ENCODE results near the gene H2BK1. TPM values are rescaled to one million over a fixed set of nuclear protein-coding genes. Genes with fewer than 3 reads are reported as not detected.

H2BK1 gene
- total RNA-seq, 1 donor from 2014 or later = not detected

- Histone ChIP-seq H3K9me3 (no peaks in the 10 kb centered on the region), H3K27ac (peak overlapping the region; percentile 93), H3K27me3 (no peaks in the 10 kb centered on the region), H3K4me3 (peak overlapping the region; percentile 91 to 99), H3K4me1 (peaks cover 7 to 8% of the 10 kb centered on the region in 2 donors), H3K36me3 (peaks cover 35% of the 10 kb centered on the region in 2 donors)
- intact Hi-C loops (cut with DNase I) = loop anchor here (1.0 kb wide), 2 partner anchors 16 to 108 kb away; partner anchors contain the start of gene NUB1
- TF ChIP-seq CTCF (IDR thresholded peaks at IDR 0.05) = no peak
- peak; percentile 56 to 85 for DNase-seq (ENCODE audit: low spot score in 2 of 2)
Measured at GRCh38 chr7:151232917-151233701, 22.8 kb upstream of the H2BK1 start.

DNA sequence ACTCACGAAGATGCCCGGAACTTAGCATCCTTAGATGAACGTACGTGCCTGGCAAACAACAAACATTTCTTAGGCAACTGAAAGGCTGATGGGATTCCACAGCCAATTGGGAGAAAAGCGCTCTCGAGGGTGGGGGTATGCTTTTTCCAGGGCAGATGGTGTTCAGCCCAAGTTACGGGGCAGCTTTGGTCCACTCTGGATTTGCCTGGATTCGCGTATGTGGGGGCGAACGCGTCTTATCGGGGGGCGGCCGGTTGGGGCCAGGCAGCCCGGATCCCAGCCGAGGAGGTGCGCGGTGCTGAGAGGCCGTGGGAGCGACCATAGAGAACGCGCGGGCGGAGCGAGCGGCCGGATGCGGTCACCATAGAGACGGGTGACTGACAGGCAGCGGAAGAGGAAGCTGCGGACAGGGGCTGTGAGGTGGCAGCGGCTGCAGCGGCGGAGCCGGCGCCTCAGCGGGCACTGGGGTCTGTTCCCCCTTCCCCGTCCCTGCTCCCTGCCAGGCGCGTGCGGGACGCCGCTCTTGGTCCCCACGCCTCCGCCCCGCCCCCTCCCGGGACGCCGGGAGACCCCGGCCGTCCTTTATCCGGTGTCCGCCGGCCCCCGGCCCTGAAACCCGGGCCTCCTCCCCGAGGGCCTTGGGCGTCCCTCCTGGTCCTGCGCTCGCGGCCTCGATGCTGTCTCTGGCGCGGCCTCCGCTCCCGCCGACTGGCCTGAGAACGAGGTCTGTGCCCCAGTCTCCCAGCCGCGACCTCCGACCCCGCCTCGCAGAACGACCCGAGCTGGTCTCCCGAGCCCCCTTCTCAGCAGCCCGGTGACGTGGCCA is 22.0 kb upstream of the H2BK1 start, which contains the start of gene CHPF2:
TSS of gene CHPF2 (plus strand) at position 393 of the 826 bp plus-strand sequence. CDS start 1,529 bp downstream, outside the sequence.
- Histone ChIP-seq H3K36me3 (peaks cover 27% of the 10 kb centered on the region in 2 donors), H3K4me1 (peaks cover 7 to 8% of the 10 kb centered on the region in 2 donors), H3K27ac (peak within 1 kb of the TSS; percentile 93), H3K27me3 (no peaks in the 10 kb centered on the region), H3K4me3 (peak within 1 kb of the TSS; percentile 91 to 99), H3K9me3 (no peaks in the 10 kb centered on the region)
- intact Hi-C loops (cut with DNase I) = loop anchor here (1.0 kb wide), 2 partner anchors 17 to 109 kb away; partner anchors contain the start of gene NUB1
- no peak for TF ChIP-seq CTCF (IDR thresholded peaks at IDR 0.05)
- DNase-seq (ENCODE audit: low spot score in 2 of 2) = peak; percentile 72 to 95

DNA sequence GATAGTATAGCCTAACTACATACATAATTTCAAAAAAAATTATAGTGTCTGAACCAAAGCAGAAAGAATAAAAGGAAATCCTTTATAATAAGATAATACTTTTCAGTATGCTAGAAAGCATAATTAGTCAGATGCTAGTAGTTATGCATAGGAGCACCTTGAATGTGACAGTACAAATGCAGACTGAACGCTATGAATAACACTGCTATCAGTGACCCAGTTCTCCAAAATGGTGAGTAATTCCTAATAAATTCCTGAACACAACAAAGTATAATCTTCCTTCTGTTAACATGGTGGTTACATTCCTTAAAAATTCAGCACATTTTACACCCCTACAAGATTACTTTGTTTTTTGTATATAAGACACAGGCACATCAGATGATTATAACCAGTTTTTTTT is 20.8 kb upstream of the H2BK1 start:
- DNase-seq (ENCODE audit: low spot score in 2 of 2) = no peak
- Histone ChIP-seq H3K4me3 (peak overlapping the region in 1 of 2 donors; percentile 91), H3K27me3 (no peaks in the 10 kb centered on the region), H3K9me3 (no peaks in the 10 kb centered on the region), H3K27ac (no peak overlapping the region), H3K4me1 (peaks cover 10 to 12% of the 10 kb centered on the region in 2 donors), H3K36me3 (peaks cover 15 to 16% of the 10 kb centered on the region in 2 donors)
- TF ChIP-seq CTCF (IDR thresholded peaks at IDR 0.05) = no peak
- intact Hi-C loops (cut with DNase I) = no loop called here

- Histone ChIP-seq H3K4me1 (peaks cover 15 to 16% of the 10 kb centered on the region in 2 donors), H3K27ac (no peak overlapping the region), H3K27me3 (no peaks in the 10 kb centered on the region), H3K4me3 (no peak overlapping the region), H3K36me3 (peaks cover 4 to 6% of the 10 kb centered on the region in 2 donors), H3K9me3 (no peaks in the 10 kb centered on the region)
- no peak for DNase-seq (ENCODE audit: low spot score in 2 of 2)
- TF ChIP-seq CTCF (IDR thresholded peaks at IDR 0.05) = no peak
- intact Hi-C loops (cut with DNase I) = loop anchor here (5.0 kb wide), 1 partner anchor 73 kb away; no protein-coding TSS in a partner anchor
Measured at GRCh38 chr7:151229249-151229648, 19.0 kb upstream of the H2BK1 start.

- DNase-seq (ENCODE audit: low spot score in 2 of 2) = no peak
- H3K27ac ChIP-seq = peak overlapping the region; percentile 63 to 72
- peaks cover 7 to 12% of the 10 kb centered on the region in 2 donors for H3K4me1 ChIP-seq
- H3K27me3 ChIP-seq = no peaks in the 10 kb centered on the region
- H3K36me3 ChIP-seq = peaks cover 13 to 16% of the 10 kb centered on the region in 2 donors
- H3K4me3 ChIP-seq = peak overlapping the region; percentile 79 to 94
- H3K9me3 ChIP-seq = no peaks in the 10 kb centered on the region
- intact Hi-C loops (cut with DNase I) = loop anchor here (5.0 kb wide), 1 partner anchor 74 kb away; no protein-coding TSS in a partner anchor
- no peak for TF ChIP-seq CTCF (IDR thresholded peaks at IDR 0.05)
Measured at GRCh38 chr7:151228024-151228866, 18.0 kb upstream of the H2BK1 start.

Measured in ascending aorta (tissue), 2 donors.